Raji (cell line): ENCODE data around the gene C12orf42.

Experiments used
- POLR2A ChIP-seq: IDR thresholded peaks from 2 replicates; pipeline ENCODE4 v1.6.1; 2011; ENCODE audit warnings: low read depth, low read length, control low read depth; ENCODE audit not compliant: insufficient read depth

Gene C12orf42

GRCh38 chr12:103273645-103274044, 222.1 kb downstream of the C12orf42 start:
- no peak for TF ChIP-seq POLR2A

- TF ChIP-seq POLR2A, result no peak
Observed at GRCh38 chr12:103272949-103273348, 222.8 kb downstream of the C12orf42 start.

GRCh38 chr12:103269946-103270345, 225.8 kb downstream of the C12orf42 start:
- no peak for TF ChIP-seq POLR2A

GRCh38 chr12:103268831-103269514, 226.8 kb downstream of the C12orf42 start:
- TF ChIP-seq POLR2A, result no peak

GRCh38 chr12:103257763-103258162, 238.0 kb downstream of the C12orf42 start:
- TF ChIP-seq POLR2A, result no peak
